MM.1S (cell line): Measurements from ENCODE around the gene FNDC10.

Experiments
- DNase-seq: peaks from one replicate; pipeline ENCODE4 v3.0.0-alpha.2; 2015
- H2AFZ ChIP-seq: fragments of 300-600 bp; sonication (generic); 2 replicates; pipeline ENCODE4 v1.6.0; 2016; ENCODE audit warnings: antibody characterized with exemption, low read length
- H3F3A ChIP-seq: fragments of 300-600 bp; sonication (generic); 2 replicates; pipeline ENCODE4 v1.6.1; 2016; ENCODE audit warnings: mild to moderate bottlenecking, antibody characterized with exemption, low read length, moderate library complexity, mixed read lengths; ENCODE audit not compliant: insufficient read depth
- H3K27ac ChIP-seq: fragments of 300-600 bp; sonication (generic); 2 replicates; pipeline ENCODE4 v1.5.1; 2016; ENCODE audit warnings: mild to moderate bottlenecking, low read length
- H3K27me3 ChIP-seq: fragments of 300-600 bp; sonication (generic); replicated peaks from 2 replicates; pipeline ENCODE4 v1.6.0; 2016; ENCODE audit warnings: low read length; ENCODE audit not compliant: insufficient read depth
- H3K36me3 ChIP-seq: fragments of 300-600 bp; sonication (generic); replicated peaks from 2 replicates; pipeline ENCODE4 v1.6.1; 2016; ENCODE audit warnings: mild to moderate bottlenecking, low read length, mixed read lengths; ENCODE audit not compliant: insufficient read depth
- H3K4me1 ChIP-seq: fragments of 300-600 bp; sonication (generic); 2 replicates; pipeline ENCODE4 v1.6.1; 2016; ENCODE audit warnings: low read length, mixed read lengths
- H3K4me2 ChIP-seq: fragments of 300-600 bp; sonication (generic); 2 replicates; pipeline ENCODE4 v1.6.0; 2016; ENCODE audit warnings: low read depth, low read length
- H3K4me3 ChIP-seq: fragments of 300-600 bp; sonication (generic); 2 replicates; pipeline ENCODE4 v1.5.1; 2016; ENCODE audit warnings: low read length, mixed read lengths
- H3K79me2 ChIP-seq: fragments of 300-600 bp; sonication (generic); 2 replicates; pipeline ENCODE4 v1.6.1; 2016; ENCODE audit warnings: mixed run types, low read length, mixed read lengths
- H3K9ac ChIP-seq: fragments of 300-600 bp; sonication (generic); 2 replicates; pipeline ENCODE4 v1.6.1; 2016; ENCODE audit warnings: low read length, mixed read lengths
- H3K9me2 ChIP-seq: fragments of 300-600 bp; sonication (generic); replicated peaks from 2 replicates; pipeline ENCODE4 v1.6.1; 2016; ENCODE audit warnings: mild to moderate bottlenecking, low read length, mixed read lengths; ENCODE audit not compliant: insufficient read depth
- H3K9me3 ChIP-seq: fragments of 300-600 bp; sonication (generic); replicated peaks from 2 replicates; pipeline ENCODE4 v1.6.1; 2016; ENCODE audit warnings: mild to moderate bottlenecking, low read length, mixed read lengths; ENCODE audit not compliant: insufficient read depth
- H4K20me1 ChIP-seq: fragments of 300-600 bp; sonication (generic); 2 replicates; pipeline ENCODE4 v1.6.1; 2016; ENCODE audit warnings: mild to moderate bottlenecking, low read length, moderate library complexity, mixed read lengths; ENCODE audit not compliant: insufficient read depth
- EZH2 ChIP-seq: fragments of 300-600 bp; sonication (generic); optimal IDR thresholded peaks from 2 replicates; pipeline ENCODE3; 2017; ENCODE audit warnings: low read depth, mild to moderate bottlenecking, antibody characterized with exemption, low read length, mixed read lengths
- EZH2phosphoT487 ChIP-seq: fragments of 300-600 bp; sonication (generic); IDR thresholded peaks from 2 replicates; pipeline ENCODE4 v1.6.1; 2018; ENCODE audit warnings: antibody characterized with exemption, low read length
- TF ChIP-seq, protein P1 (sequence below): fragments of 300-600 bp; sonication (generic); IDR thresholded peaks from 2 replicates; pipeline ENCODE4 v1.5.1; 2016; ENCODE audit warnings: antibody characterized with exemption, low read length, mixed read lengths

Gene FNDC10

DNA sequence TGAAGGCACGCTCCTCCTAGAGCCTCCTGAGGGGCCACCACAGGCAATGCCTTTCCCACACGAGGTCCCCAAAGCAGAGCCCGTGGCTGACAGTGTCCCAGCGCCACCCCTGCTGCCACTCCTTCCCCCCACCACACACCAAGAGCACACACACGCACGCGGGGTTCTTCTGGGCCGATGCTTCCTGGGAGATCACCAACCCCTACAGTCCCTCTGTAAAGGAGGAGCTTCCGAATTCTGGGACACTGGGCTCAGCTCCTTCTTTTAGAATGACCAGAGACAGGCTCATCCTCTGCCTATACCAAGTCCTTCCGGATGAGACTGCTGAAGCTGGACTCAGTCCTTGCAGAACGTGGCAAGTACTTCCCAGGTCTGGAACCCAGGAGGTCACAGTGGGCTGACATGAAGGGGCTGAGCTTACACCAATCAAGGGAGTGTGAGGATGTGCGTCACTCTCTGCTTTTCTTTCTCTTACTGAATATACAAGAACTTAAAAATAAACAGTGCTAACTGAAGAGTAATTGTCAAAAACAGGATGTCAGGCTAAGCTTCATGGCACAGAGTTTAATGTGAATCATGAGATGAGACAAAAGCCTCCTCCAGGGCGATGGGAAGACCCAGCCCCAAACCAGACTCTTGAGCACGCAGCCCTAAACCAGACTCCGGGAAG is 38.0 kb downstream of the FNDC10 start:
- Histone ChIP-seq H2AFZ (no peak overlapping the region), H3K36me3 (peaks cover 9% of the 10 kb centered on the region; the same call in 1 of the 2 replicates), H3K4me3 (no peak overlapping the region), H3K4me1 (no peaks in the 10 kb centered on the region), H3K9ac (no peak overlapping the region), H3K27me3 (no peaks in the 10 kb centered on the region), H3K79me2 (peaks cover 52% of the 10 kb centered on the region), H3K4me2 (no peak overlapping the region), H3K9me2 (no peaks in the 10 kb centered on the region), H4K20me1 (peaks cover 11% of the 10 kb centered on the region), H3K27ac (no peak overlapping the region), H3K9me3 (no peaks in the 10 kb centered on the region), H3F3A (no peaks in the 10 kb centered on the region; the same call in 1 of the 2 replicates)
- DNase-seq: no peak
- TF ChIP-seq EZH2phosphoT487: no peak
- no peak for TF ChIP-seq EZH2
- TF ChIP-seq, protein P1, sequence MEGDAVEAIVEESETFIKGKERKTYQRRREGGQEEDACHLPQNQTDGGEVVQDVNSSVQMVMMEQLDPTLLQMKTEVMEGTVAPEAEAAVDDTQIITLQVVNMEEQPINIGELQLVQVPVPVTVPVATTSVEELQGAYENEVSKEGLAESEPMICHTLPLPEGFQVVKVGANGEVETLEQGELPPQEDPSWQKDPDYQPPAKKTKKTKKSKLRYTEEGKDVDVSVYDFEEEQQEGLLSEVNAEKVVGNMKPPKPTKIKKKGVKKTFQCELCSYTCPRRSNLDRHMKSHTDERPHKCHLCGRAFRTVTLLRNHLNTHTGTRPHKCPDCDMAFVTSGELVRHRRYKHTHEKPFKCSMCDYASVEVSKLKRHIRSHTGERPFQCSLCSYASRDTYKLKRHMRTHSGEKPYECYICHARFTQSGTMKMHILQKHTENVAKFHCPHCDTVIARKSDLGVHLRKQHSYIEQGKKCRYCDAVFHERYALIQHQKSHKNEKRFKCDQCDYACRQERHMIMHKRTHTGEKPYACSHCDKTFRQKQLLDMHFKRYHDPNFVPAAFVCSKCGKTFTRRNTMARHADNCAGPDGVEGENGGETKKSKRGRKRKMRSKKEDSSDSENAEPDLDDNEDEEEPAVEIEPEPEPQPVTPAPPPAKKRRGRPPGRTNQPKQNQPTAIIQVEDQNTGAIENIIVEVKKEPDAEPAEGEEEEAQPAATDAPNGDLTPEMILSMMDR: no peak

DNA sequence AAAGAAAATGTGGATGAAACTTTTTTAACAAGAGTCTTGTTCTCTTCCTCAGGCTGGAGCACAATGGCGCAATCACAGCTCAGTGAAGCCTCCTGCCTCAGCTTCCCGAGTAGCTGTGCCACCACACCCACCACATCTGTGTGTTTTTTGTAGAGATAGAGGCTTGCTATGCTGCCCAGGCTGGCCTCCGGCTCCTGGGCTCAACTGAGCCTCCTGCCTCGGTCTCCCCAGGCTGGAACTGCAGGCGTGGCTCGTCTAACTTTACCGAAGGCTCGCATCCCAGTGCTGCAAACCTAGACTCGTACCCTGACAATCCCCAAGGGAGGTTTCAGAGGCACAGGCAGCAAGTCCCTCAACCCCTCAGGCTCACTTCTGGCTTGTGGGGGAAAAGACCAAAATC is 39.8 kb downstream of the FNDC10 start:
- DNase-seq: no peak
- TF ChIP-seq EZH2phosphoT487 (no peak), EZH2 (no peak)
- TF ChIP-seq, protein P1: no peak
- no peak overlapping the region for H3K4me3 ChIP-seq
- H3K79me2 ChIP-seq: peaks cover 42% of the 10 kb centered on the region
- H3K9ac ChIP-seq: no peak overlapping the region
- no peak overlapping the region for H3K27ac ChIP-seq
- no peaks in the 10 kb centered on the region for H3K9me3 ChIP-seq
- no peaks in the 10 kb centered on the region for H3K27me3 ChIP-seq
- H3K9me2 ChIP-seq: no peaks in the 10 kb centered on the region
- no peaks in the 10 kb centered on the region for H4K20me1 ChIP-seq
- H3K4me1 ChIP-seq: no peaks in the 10 kb centered on the region
- no peaks in the 10 kb centered on the region; the same call in 1 of the 2 replicates for H3F3A ChIP-seq
- peaks cover 9% of the 10 kb centered on the region; the same call in 1 of the 2 replicates for H3K36me3 ChIP-seq
- H3K4me2 ChIP-seq: no peak overlapping the region
- H2AFZ ChIP-seq: no peak overlapping the region

DNA sequence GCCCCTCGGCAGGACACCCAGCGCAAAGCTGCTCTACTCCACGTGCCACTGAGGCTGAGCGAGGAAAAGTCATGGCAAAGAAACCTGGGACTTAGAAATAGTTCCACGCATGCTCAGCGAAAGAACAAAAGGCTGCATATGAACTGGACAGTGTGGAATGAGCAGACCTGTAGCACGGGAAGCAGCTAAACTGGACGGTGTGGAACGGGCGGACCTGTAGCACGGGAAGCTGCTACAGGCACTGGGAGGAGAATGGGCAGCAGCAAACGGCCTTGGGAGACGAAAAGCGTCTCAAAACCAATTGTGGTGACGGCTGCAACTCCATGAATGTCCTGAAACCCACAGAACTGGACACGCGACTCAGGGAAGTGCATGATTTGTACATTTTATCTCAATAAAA is 40.9 kb downstream of the FNDC10 start:
- H3K9ac ChIP-seq: no peak overlapping the region
- H3K36me3 ChIP-seq: 0 out of 2 replicates have a peak, but pooled peaks cover 3% of the 10 kb centered on the region
- H3F3A ChIP-seq: no peaks in the 10 kb centered on the region; the same call in 1 of the 2 replicates
- no peak overlapping the region for H3K27ac ChIP-seq
- no peaks in the 10 kb centered on the region for H3K9me2 ChIP-seq
- H3K79me2 ChIP-seq: peaks cover 32% of the 10 kb centered on the region
- H3K4me2 ChIP-seq: no peak overlapping the region
- no peaks in the 10 kb centered on the region for H3K9me3 ChIP-seq
- TF ChIP-seq EZH2 (no peak), EZH2phosphoT487 (no peak)
- TF ChIP-seq, protein P1: no peak
- H3K4me3 ChIP-seq: no peak overlapping the region
- no peaks in the 10 kb centered on the region for H3K27me3 ChIP-seq
- H3K4me1 ChIP-seq: no peaks in the 10 kb centered on the region
- DNase-seq: no peak
- H2AFZ ChIP-seq: no peak overlapping the region
- H4K20me1 ChIP-seq: no peaks in the 10 kb centered on the region
